Lower leg skin (tissue), 4 donors: ENCODE data around the gene APOC4. TPM values are rescaled to one million over a fixed set of nuclear protein-coding genes. Genes with fewer than 3 reads are reported as not detected.

Source experiments
- DNase-seq, 2 donors: peaks; one replicate each; pipeline ENCODE4 v3.0.0-alpha.2; 2019; ENCODE audit warnings: low spot score in 2 of 2
- H3K4me3 ChIP-seq: fragments of 200-600 bp; sonication (generic); 2 replicates; pipeline ENCODE4 v1.5.1; 2017; ENCODE audit warnings: mild to moderate bottlenecking, low read depth; ENCODE audit not compliant: poor library complexity, severe bottlenecking
- CTCF ChIP-seq, 3 donors: fragments of 450-650 bp; IDR thresholded peaks; one replicate each; pipeline ENCODE4 v1.5.1; 2016; ENCODE audit warnings: antibody characterized with exemption in 3 of 3, mild to moderate bottlenecking in 3 of 3, moderate library complexity in 2 of 3
- POLR2A ChIP-seq, 2 donors: fragments of 450-650 bp; IDR thresholded peaks; one replicate each; pipeline ENCODE4 v1.6.1; 2016 to 2017; ENCODE audit warnings: antibody characterized with exemption in 2 of 2, mild to moderate bottlenecking in 1 of 2, moderate library complexity in 1 of 2
- WGBS, 2 donors: methylation state at CpG; one replicate each; pipeline ENCODE4 v1.1.5; 2018; 5-methylcytosine and 5-hydroxymethylcytosine counted together
- intact Hi-C: fragments of 100-400 bp; cut with DNase I; formaldehyde crosslinking; loops from one replicate; pipeline ENCODE4 v1.15.0; 2023; ENCODE audit warnings: low total_unique reads
- total RNA-seq, 4 donors: library from RNA; depleted of rRNA; stranded (reverse); fragments of >200 nt; gene quantifications; one replicate each; pipeline ENCODE4 v1.1.0, GENCODE V29; 2016

Gene APOC4
- total RNA-seq, 4 donors from 2014 or later = not detected

- H3K4me3 ChIP-seq = no peak overlapping the region
- intact Hi-C loops = no loop called here
- no peak for DNase-seq
- TF ChIP-seq POLR2A (IDR thresholded peaks at IDR 0.05) (no peak), CTCF (IDR thresholded peaks at IDR 0.05) (no peak)
- WGBS, 2 donors = 92 to 98% methylated on average over 7 to 13 of the region's 13 CpGs
Measured at GRCh38 chr19:44972802-44973201, 30.8 kb downstream of the APOC4 start.

- intact Hi-C loops = no loop called here
- no peak for DNase-seq
- H3K4me3 ChIP-seq = no peak overlapping the region
- TF ChIP-seq POLR2A (IDR thresholded peaks at IDR 0.05) (no peak), CTCF (IDR thresholded peaks at IDR 0.05) (no peak)
- 93 to 95% methylated on average over 21 of the region's 21 CpGs for WGBS, 2 donors
Measured at GRCh38 chr19:44973982-44974735, 32.1 kb downstream of the APOC4 start.

- WGBS, 2 donors = 86 to 92% methylated on average over 5 of the region's 5 CpGs
- DNase-seq = no peak
- no peak for TF ChIP-seq POLR2A (IDR thresholded peaks at IDR 0.05)
- no peak for TF ChIP-seq CTCF (IDR thresholded peaks at IDR 0.05)
- H3K4me3 ChIP-seq = no peak overlapping the region
- intact Hi-C loops = no loop called here
Measured at GRCh38 chr19:44974857-44975256, 32.8 kb downstream of the APOC4 start.

- intact Hi-C loops = no loop called here
- 93 to 94% methylated on average over 4 of the region's 4 CpGs for WGBS, 2 donors
- TF ChIP-seq CTCF (IDR thresholded peaks at IDR 0.05) (no peak), POLR2A (IDR thresholded peaks at IDR 0.05) (no peak)
- H3K4me3 ChIP-seq = no peak overlapping the region
- DNase-seq = no peak
Measured at GRCh38 chr19:44975444-44975843, 33.4 kb downstream of the APOC4 start.

GRCh38 chr19:44984005-44984404 lies 42.0 kb downstream of the APOC4 start:
- no peak for DNase-seq
- intact Hi-C loops = no loop called here
- WGBS, 2 donors = 80 to 82% methylated on average over 9 of the region's 9 CpGs
- no peak overlapping the region for H3K4me3 ChIP-seq
- TF ChIP-seq CTCF (IDR thresholded peaks at IDR 0.05) = no peak
- TF ChIP-seq POLR2A (IDR thresholded peaks at IDR 0.05) = no peak

- intact Hi-C loops = no loop called here
Measured at GRCh38 chr19:44985445-44985844, 43.4 kb downstream of the APOC4 start.

More at GRCh38 chr19:44985445-44985844, 43.4 kb downstream of the APOC4 start:
- no peak for DNase-seq
- 87 to 94% methylated on average over 3 to 4 of the region's 4 CpGs for WGBS, 2 donors
- no peak for TF ChIP-seq CTCF (IDR thresholded peaks at IDR 0.05)
- no peak for TF ChIP-seq POLR2A (IDR thresholded peaks at IDR 0.05)
- no peak overlapping the region for H3K4me3 ChIP-seq
